Liver (tissue), 9 donors: ENCODE measurements around the gene KAT5. TPM values are rescaled to one million over a fixed set of nuclear protein-coding genes. Genes with fewer than 3 reads are reported as not detected.
"Not testable (repeated sequence)": the region's sequence is repeated elsewhere in the genome, so short reads cannot be mapped to it uniquely, and the experiment has no call there.

Source experiments
- DNase-seq: peaks from one replicate; pipeline ENCODE4 v3.0.0-alpha.2; 2017; ENCODE audit warnings: low spot score
- H3K27ac ChIP-seq, 2 donors: one replicate each; pipeline ENCODE4 v1.7.0; 2013; ENCODE audit warnings: inconsistent platforms in 2 of 2, low read length in 2 of 2, control low read depth in 1 of 2, low read depth in 1 of 2, mild to moderate bottlenecking in 1 of 2
- H3K27me3 ChIP-seq, 4 donors: one replicate each; pipeline versions ENCODE4 v1.6.1 to v1.7.0; 2013; ENCODE audit warnings: low read length in 3 of 4, inconsistent platforms in 1 of 4, mild to moderate bottlenecking in 1 of 4, moderate library complexity in 1 of 4; ENCODE audit not compliant: control insufficient read depth in 4 of 4, insufficient read depth in 4 of 4
- H3K36me3 ChIP-seq, 4 donors: one replicate each; pipeline versions ENCODE4 v1.6.1 to v1.7.0; 2013; ENCODE audit warnings: low read length in 3 of 4, mild to moderate bottlenecking in 3 of 4, low read depth in 1 of 4, moderate library complexity in 1 of 4; ENCODE audit not compliant: control insufficient read depth in 4 of 4, insufficient read depth in 3 of 4
- H3K4me1 ChIP-seq, 4 donors: one replicate each; pipeline versions ENCODE4 v1.6.1 to v1.7.0; 2013; ENCODE audit warnings: low read length in 3 of 4, mild to moderate bottlenecking in 3 of 4, moderate library complexity in 1 of 4; ENCODE audit not compliant: control insufficient read depth in 4 of 4, insufficient read depth in 4 of 4
- H3K4me3 ChIP-seq, 3 donors: one replicate each; pipeline versions ENCODE4 v1.6.1 to v1.7.0; 2013; ENCODE audit warnings: low read length in 3 of 3, control low read depth in 1 of 3, low read depth in 1 of 3, mild to moderate bottlenecking in 1 of 3
- H3K9ac ChIP-seq, 2 donors: one replicate each; pipeline ENCODE4 v1.7.0; 2013; ENCODE audit warnings: low read length in 2 of 2, mild to moderate bottlenecking in 2 of 2, moderate library complexity in 2 of 2, control low read depth in 1 of 2, low read depth in 1 of 2
- H3K9me3 ChIP-seq, 4 donors: one replicate each; pipeline versions ENCODE4 v1.6.1 to v1.7.0; 2013; ENCODE audit warnings: low read length in 3 of 4; ENCODE audit not compliant: control insufficient read depth in 4 of 4
- ATF3 ChIP-seq: IDR thresholded peaks from 2 replicates; pipeline ENCODE4 v1.6.1; 2016; ENCODE audit warnings: antibody characterized with exemption
- CTCF ChIP-seq: fragments of 150-350 bp; IDR thresholded peaks from 2 replicates; pipeline ENCODE4 v1.5.1; 2017; ENCODE audit warnings: improper control_type of control experiment, low read depth, low read length; ENCODE audit not compliant: missing input control
- EGR1 ChIP-seq, 2 donors: IDR thresholded peaks; 2 replicates each; pipeline ENCODE4 v1.6.1; 2016 to 2018; ENCODE audit warnings: antibody characterized with exemption in 2 of 2, low read depth in 2 of 2
- FOXA1 ChIP-seq: IDR thresholded peaks from 2 replicates; pipeline ENCODE4 v1.6.1; 2016; ENCODE audit warnings: antibody characterized with exemption
- FOXA2 ChIP-seq: IDR thresholded peaks from 2 replicates; pipeline ENCODE4 v1.6.1; 2016; ENCODE audit warnings: antibody characterized with exemption
- GABPA ChIP-seq, 2 donors: IDR thresholded peaks in 1 of 2; conservative IDR thresholded peaks in 1 of 2; 2 replicates each; pipeline ENCODE4 v1.6.1; 2016; ENCODE audit warnings: antibody characterized with exemption in 2 of 2, mild to moderate bottlenecking in 1 of 2, moderate library complexity in 1 of 2
- HNF4A ChIP-seq, 2 donors: conservative IDR thresholded peaks; 2 replicates each; pipeline ENCODE4 v1.6.1; 2016; ENCODE audit warnings: antibody characterized with exemption in 2 of 2, mild to moderate bottlenecking in 2 of 2
- HNF4G ChIP-seq: IDR thresholded peaks from 2 replicates; pipeline ENCODE4 v1.6.1; 2016; ENCODE audit warnings: antibody characterized with exemption
- JUND ChIP-seq, 2 donors: IDR thresholded peaks; 2 replicates each; pipeline ENCODE4 v1.6.1; 2016; ENCODE audit warnings: antibody characterized with exemption in 2 of 2
- MAX ChIP-seq: IDR thresholded peaks from 2 replicates; pipeline ENCODE4 v1.6.1; 2016; ENCODE audit warnings: antibody characterized with exemption
- NR2F2 ChIP-seq: IDR thresholded peaks from 2 replicates; pipeline ENCODE4 v1.6.1; 2016; ENCODE audit warnings: antibody characterized with exemption
- RAD21 ChIP-seq, 2 donors: IDR thresholded peaks; 2 replicates each; pipeline ENCODE4 v1.6.1; 2016; ENCODE audit warnings: antibody characterized with exemption in 2 of 2, mild to moderate bottlenecking in 2 of 2
- REST ChIP-seq: IDR thresholded peaks from 2 replicates; pipeline ENCODE4 v1.6.1; 2016; ENCODE audit warnings: antibody characterized with exemption, mild to moderate bottlenecking
- RXRA ChIP-seq, 2 donors: IDR thresholded peaks; 2 replicates each; pipeline ENCODE4 v1.6.1; 2017 to 2018; ENCODE audit warnings: antibody characterized with exemption in 2 of 2, mild to moderate bottlenecking in 1 of 2
- SP1 ChIP-seq: IDR thresholded peaks from 2 replicates; pipeline ENCODE4 v1.6.1; 2018; ENCODE audit warnings: antibody characterized with exemption, mild to moderate bottlenecking
- TAF1 ChIP-seq: conservative IDR thresholded peaks from 2 replicates; pipeline ENCODE4 v1.6.1; 2016; ENCODE audit warnings: antibody characterized with exemption, mild to moderate bottlenecking
- YY1 ChIP-seq: IDR thresholded peaks from 2 replicates; pipeline ENCODE4 v1.6.1; 2016; ENCODE audit warnings: antibody characterized with exemption, mild to moderate bottlenecking
- ZBTB33 ChIP-seq: IDR thresholded peaks from 2 replicates; pipeline ENCODE4 v1.6.1; 2016; ENCODE audit warnings: antibody characterized with exemption
- WGBS: extraction: QIAGEN DNeasy Blood & Tissue Kit; methylation state at CpG from one replicate; pipeline ENCODE4 v1.1.7; 2013; 5-methylcytosine and 5-hydroxymethylcytosine counted together
- polyA plus RNA-seq, 2 donors: library from polyadenylated mRNA; stranded (reverse) in 1 of 2; unstranded in 1 of 2; fragments of 200-250 nt in 1 of 2; fragments of >200 nt in 1 of 2; fragmentation: Nextera tagmentation in 1 of 2; extraction: Ambion mirVana in 1 of 2; gene quantifications; one replicate each; pipeline versions ENCODE4 v1.2.1 to v1.2.3, GENCODE V29; 2013 to 2015
- total RNA-seq, 2 donors: library from RNA; depleted of rRNA; stranded (reverse); fragments of >200 nt; gene quantifications; one replicate each; pipeline ENCODE4 v1.2.3, GENCODE V29; 2014
- donor health status: healthy.
- donor health status: healthy.
- donor health status: healthy.
- donor health status: healthy.
- donor health status: healthy.

The KAT5 gene
- total and polyA plus RNA-seq, 4 donors = 15.5 to 22.9 (median 18.4) TPM

- not testable (repeated sequence) for H3K27ac ChIP-seq, H3K4me1 ChIP-seq, DNase-seq, H3K27me3 ChIP-seq, H3K9ac ChIP-seq, H3K36me3 ChIP-seq, H3K4me3 ChIP-seq, H3K9me3 ChIP-seq
- 94% methylated on average over 29 of the region's 29 CpGs for whole genome bisulfite sequencing
Measured at GRCh38 chr11:65762816-65763215, 50.8 kb downstream of the KAT5 start.

- Histone ChIP-seq H3K27ac (no peak overlapping the region), H3K36me3 (no peaks in the 10 kb centered on the region), H3K9me3 (no peaks in the 10 kb centered on the region), H3K9ac (no peak overlapping the region), H3K4me3 (no peak overlapping the region), H3K4me1 (no peaks in the 10 kb centered on the region), H3K27me3 (peaks cover 0 to 3% (median 0%) of the 10 kb centered on the region in 4 donors)
- TF ChIP-seq FOXA1 (no peak), NR2F2 (no peak), GABPA (IDR thresholded peaks at IDR 0.05 in 1 of 2, conservative IDR thresholded peaks at IDR 0.05 in 1 of 2) (no peak), ATF3 (no peak), REST (no peak), JUND (IDR thresholded peaks at IDR 0.05) (no peak), FOXA2 (no peak), HNF4G (no peak), YY1 (no peak), TAF1 (no peak), RAD21 (IDR thresholded peaks at IDR 0.05) (no peak), MAX (no peak), RXRA (IDR thresholded peaks at IDR 0.05) (no peak), CTCF (no peak), ZBTB33 (no peak), HNF4A (conservative IDR thresholded peaks at IDR 0.05) (no peak), EGR1 (IDR thresholded peaks at IDR 0.05; ENCODE audit: low read depth in 2 of 2) (no peak), SP1 (no peak)
- DNase-seq = no peak
- WGBS = 56% methylated on average over 5 of the region's 5 CpGs
Measured at GRCh38 chr11:65764434-65764833, 52.4 kb downstream of the KAT5 start.
